CD4-positive, CD25-positive, alpha-beta regulatory T cell (primary cell): Measurements from ENCODE around the gene PRKAG1. TPM values are rescaled to one million over a fixed set of nuclear protein-coding genes. Genes with fewer than 3 reads are reported as not detected.
A peak's percentile ranks its signal among the peaks of the same experiment; 100 is the strongest.

Experiments
- ATAC-seq, 2 donors: fragments of 150-1000 bp; cut with Tn5 transposase; one replicate each; pipeline ENCODE4 v1.10.0; 2021; ENCODE audit warnings: low read depth in 2 of 2, moderate number of reproducible peaks in 2 of 2, moderate library complexity in 1 of 2
- DNase-seq, 3 donors: peaks; one replicate each; pipeline versions ENCODE4 v3.0.0 to v3.0.0-alpha.2; 2012 to 2022; ENCODE audit warnings: mixed read lengths in 1 of 3
- H3K27ac ChIP-seq: one replicate; pipeline ENCODE4 v1.7.0; 2013; ENCODE audit warnings: mild to moderate bottlenecking, low read length; ENCODE audit not compliant: insufficient read depth, poor library complexity, severe bottlenecking
- H3K27me3 ChIP-seq: one replicate; pipeline ENCODE4 v1.7.0; 2013; ENCODE audit warnings: low read length; ENCODE audit not compliant: control insufficient read depth, insufficient read depth
- H3K36me3 ChIP-seq: one replicate; pipeline ENCODE4 v1.7.0; 2013; ENCODE audit warnings: mild to moderate bottlenecking, low read length, moderate library complexity; ENCODE audit not compliant: control insufficient read depth, insufficient read depth
- H3K4me1 ChIP-seq: 2 replicates; pipeline ENCODE4 v1.7.0; 2013; ENCODE audit warnings: mild to moderate bottlenecking, low read length; ENCODE audit not compliant: insufficient read depth, control insufficient read depth, poor library complexity, severe bottlenecking
- H3K4me3 ChIP-seq: one replicate; pipeline ENCODE4 v1.7.0; 2013; ENCODE audit warnings: low read depth, mild to moderate bottlenecking, low read length, moderate library complexity
- H3K9me3 ChIP-seq, 2 experiments: 1 replicate in 1 of 2; 2 replicates in 1 of 2; pipeline ENCODE4 v1.7.0; 2013; ENCODE audit warnings: low read length in 2 of 2, mild to moderate bottlenecking in 1 of 2, moderate library complexity in 1 of 2; ENCODE audit not compliant: control insufficient read depth in 2 of 2
- H3K27ac Mint-ChIP-seq, 3 donors: one replicate each; pipeline ENCODE4 v1.8.0; 2020 to 2022; ENCODE audit warnings: mild to moderate bottlenecking in 3 of 3, mixed read lengths in 3 of 3, moderate library complexity in 2 of 3
- H3K27me3 Mint-ChIP-seq: one replicate; pipeline ENCODE4 v1.8.0; 2022; ENCODE audit warnings: mild to moderate bottlenecking, mixed read lengths
- H3K36me3 Mint-ChIP-seq: one replicate; pipeline ENCODE4 v1.8.0; 2020; ENCODE audit warnings: mixed read lengths
- H3K4me1 Mint-ChIP-seq, 4 donors: one replicate each; pipeline ENCODE4 v1.8.0; 2020 to 2022; ENCODE audit warnings: mixed read lengths in 4 of 4, mild to moderate bottlenecking in 1 of 4
- H3K4me3 Mint-ChIP-seq, 4 donors: one replicate each; pipeline ENCODE4 v1.8.0; 2020 to 2022; ENCODE audit warnings: mild to moderate bottlenecking in 4 of 4, mixed read lengths in 4 of 4, moderate library complexity in 3 of 4
- H3K9me3 Mint-ChIP-seq, 7 donors: one replicate each; pipeline ENCODE4 v1.8.0; 2020 to 2022; ENCODE audit warnings: mixed read lengths in 7 of 7, mild to moderate bottlenecking in 3 of 7, moderate library complexity in 2 of 7
- polyA plus RNA-seq, 4 donors: library from polyadenylated mRNA; unstranded; fragments of 300-500 nt; fragmentation: Illumina TruSeq; gene quantifications; one replicate each; pipeline ENCODE4 v1.2.3, GENCODE V29; 2021
- total RNA-seq: library from RNA; stranded (reverse); gene quantifications from one replicate; pipeline ENCODE4 v1.2.3, GENCODE V29; 2022

PRKAG1 gene
- total and polyA plus RNA-seq, 5 donors from 2014 or later, result 51.3 to 83.8 (median 64.0) TPM

DNA sequence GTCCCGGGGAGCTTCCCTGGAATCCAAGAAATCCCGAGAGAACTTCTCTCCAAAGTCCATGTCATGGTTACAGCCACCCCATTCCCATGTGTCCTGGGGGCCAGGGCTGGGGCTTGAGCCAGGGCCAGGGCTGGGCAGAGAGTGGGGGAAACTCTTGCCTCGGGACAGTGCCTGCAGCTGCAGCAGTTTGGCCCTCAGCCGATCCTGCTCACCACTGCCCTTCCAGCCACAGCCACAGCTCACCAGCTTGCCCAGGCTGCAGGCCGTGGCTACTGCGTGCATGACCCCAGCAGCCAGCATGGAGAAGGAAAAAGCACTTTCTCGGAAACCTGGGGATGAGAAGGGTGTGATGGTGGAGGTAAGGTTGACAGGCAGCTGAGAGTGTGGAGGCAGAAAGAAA lies 50.6 kb downstream of the PRKAG1 start:
- no peaks in the 10 kb centered on the region for H3K9me3 ChIP-seq
- H3K27me3 Mint-ChIP-seq, result peaks cover 69% of the 10 kb centered on the region
- no peak overlapping the region for H3K27ac Mint-ChIP-seq
- H3K36me3 ChIP-seq, result no peaks in the 10 kb centered on the region
- H3K36me3 Mint-ChIP-seq, result no peaks in the 10 kb centered on the region
- H3K9me3 Mint-ChIP-seq, result peaks cover 0 to 2% (median 0%) of the 10 kb centered on the region in 7 donors
- H3K4me1 Mint-ChIP-seq, result peaks cover 0 to 30% (median 13%) of the 10 kb centered on the region in 4 donors
- H3K4me3 Mint-ChIP-seq, result no peak overlapping the region
- ATAC-seq (no peak), DNase-seq (no peak)
- H3K27me3 ChIP-seq, result peaks cover 15% of the 10 kb centered on the region
- peaks cover 30% of the 10 kb centered on the region for H3K4me1 ChIP-seq
- no peak overlapping the region for H3K27ac ChIP-seq
- no peak overlapping the region for H3K4me3 ChIP-seq

DNA sequence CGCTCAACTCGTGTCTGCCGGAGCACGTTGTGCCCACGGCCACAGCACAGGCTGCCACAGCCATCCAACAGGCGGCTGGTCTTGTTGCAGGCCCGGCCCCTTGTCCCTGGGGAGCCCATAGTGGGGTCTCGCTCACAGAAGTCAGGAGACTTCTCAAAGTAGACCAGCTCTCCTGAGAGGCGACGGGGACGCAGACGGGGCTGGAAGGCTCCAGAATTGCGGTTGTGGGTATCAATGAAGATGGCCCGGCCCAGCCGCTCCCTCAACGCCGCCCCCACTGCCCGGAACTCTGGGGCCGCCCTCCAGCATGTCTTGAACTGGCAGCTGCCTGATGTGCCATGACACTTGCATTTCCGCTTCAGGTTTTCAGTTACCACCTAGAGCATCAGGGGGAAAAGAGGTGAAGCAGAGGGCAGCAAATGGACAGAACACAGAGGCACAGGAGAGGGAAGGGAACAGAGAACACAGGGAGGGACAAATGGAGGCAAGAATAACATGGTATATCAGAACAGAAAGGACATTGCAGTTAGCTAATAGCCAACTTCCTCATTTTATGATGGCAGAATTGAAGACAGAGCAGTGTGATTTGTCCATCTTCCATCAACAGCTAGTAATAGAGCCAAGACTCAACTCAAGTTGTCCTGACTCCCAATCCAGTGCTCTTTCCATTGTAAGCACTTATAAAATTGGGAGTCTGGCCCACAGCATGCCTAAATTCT lies 52.2 kb downstream of the PRKAG1 start:
- Histone ChIP-seq H3K27ac (no peak overlapping the region), H3K27me3 (peaks cover 16% of the 10 kb centered on the region), H3K4me3 (no peak overlapping the region), H3K9me3 (no peaks in the 10 kb centered on the region), H3K36me3 (no peaks in the 10 kb centered on the region), H3K4me1 (peaks cover 21% of the 10 kb centered on the region)
- ATAC-seq, result no peak
- Mint-ChIP-seq H3K4me1 (peaks cover 0 to 22% (median 10%) of the 10 kb centered on the region in 4 donors), H3K36me3 (no peaks in the 10 kb centered on the region), H3K9me3 (peaks cover 0 to 3% (median 0%) of the 10 kb centered on the region in 7 donors), H3K4me3 (no peak overlapping the region), H3K27ac (peak overlapping the region in 1 of 3 donors; percentile 87), H3K27me3 (peaks cover 64% of the 10 kb centered on the region)
- DNase-seq, result no peak

GRCh38 chr12:48965298-48965838 lies 53.2 kb downstream of the PRKAG1 start:
- Histone ChIP-seq H3K9me3 (no peaks in the 10 kb centered on the region), H3K27me3 (peaks cover 17% of the 10 kb centered on the region), H3K4me3 (no peak overlapping the region), H3K27ac (no peak overlapping the region), H3K36me3 (no peaks in the 10 kb centered on the region), H3K4me1 (peaks cover 13% of the 10 kb centered on the region)
- ATAC-seq (no peak), DNase-seq (no peak)
- H3K9me3 Mint-ChIP-seq, result peaks cover 0 to 3% (median 0%) of the 10 kb centered on the region in 7 donors
- H3K27me3 Mint-ChIP-seq, result peaks cover 63% of the 10 kb centered on the region
- H3K27ac Mint-ChIP-seq, result no peak overlapping the region
- no peaks in the 10 kb centered on the region for H3K36me3 Mint-ChIP-seq
- no peak overlapping the region for H3K4me3 Mint-ChIP-seq
- peaks cover 0 to 12% (median 2%) of the 10 kb centered on the region in 4 donors for H3K4me1 Mint-ChIP-seq

DNA sequence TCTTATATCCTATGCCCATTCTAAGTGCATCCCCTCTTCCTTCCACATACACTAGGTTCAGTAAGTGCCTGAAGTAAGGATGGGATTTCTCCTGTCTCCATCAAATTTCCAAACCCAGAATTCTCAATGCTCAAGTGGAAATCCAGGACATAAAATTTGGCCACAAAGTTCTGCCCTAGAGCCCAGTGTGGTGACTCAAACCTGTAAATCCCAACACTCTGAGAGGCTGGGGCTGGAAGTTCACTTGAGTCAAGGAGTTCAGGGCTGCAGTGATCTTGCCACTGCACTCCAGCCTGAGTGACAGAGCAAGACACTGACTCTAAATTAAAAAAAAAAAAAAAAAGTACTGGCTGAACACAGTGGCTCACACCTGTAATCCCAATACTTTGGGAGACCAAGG lies 56.8 kb downstream of the PRKAG1 start:
- ATAC-seq (no peak), DNase-seq (no peak)
- Mint-ChIP-seq H3K36me3 (no peaks in the 10 kb centered on the region), H3K4me1 (peaks cover 0 to 12% (median 6%) of the 10 kb centered on the region in 4 donors), H3K27me3 (peaks cover 47% of the 10 kb centered on the region), H3K27ac (no peak overlapping the region), H3K9me3 (peaks cover 0 to 3% (median 0%) of the 10 kb centered on the region in 7 donors), H3K4me3 (no peak overlapping the region)
- H3K4me1 ChIP-seq, result peaks cover 11% of the 10 kb centered on the region
- no peak overlapping the region for H3K4me3 ChIP-seq
- H3K27ac ChIP-seq, result no peak overlapping the region
- H3K27me3 ChIP-seq, result peaks cover 14% of the 10 kb centered on the region
- H3K9me3 ChIP-seq, result no peaks in the 10 kb centered on the region
- H3K36me3 ChIP-seq, result no peaks in the 10 kb centered on the region

DNA sequence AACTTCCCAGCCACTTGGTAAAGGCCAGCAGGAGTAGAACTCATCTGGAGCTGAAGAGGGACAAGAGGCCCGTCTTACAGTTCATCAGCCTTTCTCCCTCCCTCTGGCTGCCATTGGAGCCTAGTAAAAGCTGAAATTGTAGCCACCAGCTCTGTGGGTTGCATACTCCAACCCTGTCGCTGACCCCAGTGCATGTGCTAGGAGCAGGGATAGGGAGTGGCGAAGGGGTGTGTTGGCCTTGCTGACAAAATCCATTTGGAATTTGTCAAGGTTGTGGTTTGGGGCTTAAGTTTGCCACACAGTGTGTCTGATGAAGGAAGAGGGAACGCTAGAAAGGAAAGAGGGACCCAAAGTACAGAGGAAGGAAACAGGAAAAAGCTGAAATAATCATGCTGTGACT lies 57.2 kb downstream of the PRKAG1 start:
- H3K4me1 ChIP-seq, result peaks cover 16% of the 10 kb centered on the region
- H3K4me3 ChIP-seq, result no peak overlapping the region
- Mint-ChIP-seq H3K4me1 (peaks cover 0 to 16% (median 9%) of the 10 kb centered on the region in 4 donors), H3K9me3 (peaks cover 0 to 3% (median 0%) of the 10 kb centered on the region in 7 donors), H3K27me3 (peaks cover 43% of the 10 kb centered on the region), H3K36me3 (no peaks in the 10 kb centered on the region), H3K27ac (no peak overlapping the region), H3K4me3 (no peak overlapping the region)
- ATAC-seq (no peak), DNase-seq (no peak)
- H3K27me3 ChIP-seq, result peaks cover 14% of the 10 kb centered on the region
- H3K27ac ChIP-seq, result no peak overlapping the region
- H3K36me3 ChIP-seq, result no peaks in the 10 kb centered on the region
- H3K9me3 ChIP-seq, result no peaks in the 10 kb centered on the region

DNA sequence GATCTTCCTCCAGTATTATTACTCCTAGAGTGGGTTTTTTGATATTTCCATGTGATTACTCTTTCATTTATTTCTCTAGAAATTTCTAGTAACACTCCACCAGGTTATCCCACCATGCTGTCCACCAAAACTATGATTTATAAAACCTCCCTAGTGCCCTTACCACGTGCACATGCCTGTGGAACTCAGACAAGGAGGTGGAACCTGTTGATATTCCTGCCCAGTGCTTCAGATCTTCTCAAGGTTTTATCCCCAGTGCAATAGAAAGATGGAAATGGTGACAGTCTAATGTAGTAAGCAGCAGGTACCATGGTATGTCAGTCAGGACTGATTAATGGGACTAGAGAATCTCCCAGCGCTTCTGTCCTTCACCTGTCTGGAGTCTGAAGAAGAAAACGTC lies 57.7 kb downstream of the PRKAG1 start:
- Mint-ChIP-seq H3K4me1 (peaks cover 0 to 21% (median 13%) of the 10 kb centered on the region in 4 donors), H3K36me3 (no peaks in the 10 kb centered on the region), H3K9me3 (peaks cover 0 to 3% (median 0%) of the 10 kb centered on the region in 7 donors), H3K27me3 (peaks cover 42% of the 10 kb centered on the region), H3K27ac (no peak overlapping the region), H3K4me3 (peak overlapping the region in 2 of 4 donors; percentile 8 to 76)
- H3K27me3 ChIP-seq, result peaks cover 14% of the 10 kb centered on the region
- H3K36me3 ChIP-seq, result no peaks in the 10 kb centered on the region
- no peak overlapping the region for H3K27ac ChIP-seq
- H3K9me3 ChIP-seq, result no peaks in the 10 kb centered on the region
- peaks cover 21% of the 10 kb centered on the region for H3K4me1 ChIP-seq
- no peak overlapping the region for H3K4me3 ChIP-seq
- DNase-seq, result no peak
- ATAC-seq, result no peak

DNA sequence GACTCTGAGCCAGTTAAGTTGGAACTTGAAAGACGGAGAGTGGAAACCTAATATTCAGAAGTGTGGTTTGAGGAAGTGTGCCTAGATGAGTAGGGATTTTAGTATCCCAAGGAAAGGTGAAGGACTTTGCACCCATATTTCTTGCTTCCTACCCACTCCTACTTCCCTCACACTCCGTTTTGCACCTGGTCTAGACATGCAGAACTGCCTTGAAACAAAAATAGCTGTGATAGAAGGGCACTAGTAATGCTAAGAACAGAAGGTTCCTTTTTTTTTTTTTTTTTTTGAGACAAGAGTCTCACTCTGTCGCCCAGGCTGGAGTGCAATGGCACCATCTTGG lies 60.6 kb downstream of the PRKAG1 start:
- Mint-ChIP-seq H3K4me3 (peak overlapping the region; percentile 91 to 100 (median 96)), H3K27me3 (peaks cover 30% of the 10 kb centered on the region), H3K4me1 (peaks cover 13 to 45% (median 32%) of the 10 kb centered on the region in 4 donors), H3K9me3 (peaks cover 0 to 1% (median 0%) of the 10 kb centered on the region in 7 donors), H3K36me3 (peaks cover 3% of the 10 kb centered on the region), H3K27ac (peak overlapping the region in 1 of 3 donors; percentile 90)
- ATAC-seq (no peak), DNase-seq (no peak)
- Histone ChIP-seq H3K4me3 (peak overlapping the region; percentile 73), H3K27ac (no peak overlapping the region), H3K27me3 (peaks cover 14% of the 10 kb centered on the region), H3K36me3 (peaks cover 1% of the 10 kb centered on the region), H3K9me3 (no peaks in the 10 kb centered on the region), H3K4me1 (peaks cover 26% of the 10 kb centered on the region)
